Measurements from ENCODE around the gene PRKAR1A. TPM values are rescaled to one million over a fixed set of nuclear protein-coding genes. Genes with fewer than 3 reads are reported as not detected.

Gene PRKAR1A
- total RNA-seq = 175 and 209 TPM in 2 replicates

GRCh38 chr17:68512247-68512959 lies at the start of gene PRKAR1A:
Gene PRKAR1A, plus strand, starts transcription at chr17:68512430. Its CDS starts 2,970 bp downstream, at chr17:68515400.

Other genes starting within 250 kb of the PRKAR1A start
- gene SLC16A6, start 221.3 kb upstream of the PRKAR1A start, total RNA-seq = under 0.01 and 0.29 TPM in 2 replicates
- 0.29 and 1.2 TPM in 2 replicates for gene ARSG, start 220.9 kb upstream of the PRKAR1A start, total RNA-seq
- 73.2 and 75.0 TPM in 2 replicates for gene WIPI1, start 54.9 kb upstream of the PRKAR1A start, total RNA-seq
- 7.6 and 21.9 TPM in 2 replicates for gene FAM20A, start 88.9 kb downstream of the PRKAR1A start, total RNA-seq